Stimulated activated CD8-positive, alpha-beta memory T cell treated with anti-CD3 and anti-CD28 coated beads, Interleukin-7, amount 100 ng/mL, for 1 hour (primary cell): Measurements from ENCODE around the gene SHLD1.

Source experiments
- DNase-seq, 2 donors: peaks; one replicate each; pipeline ENCODE4 v3.0.0-alpha.2; 2020; ENCODE audit warnings: low read depth in 2 of 2

Gene SHLD1

GRCh38 chr20:5845681-5846615, 95.7 kb downstream of the SHLD1 start:
- no peak for DNase-seq

GRCh38 chr20:5848711-5849505, 98.7 kb downstream of the SHLD1 start:
- no peak for DNase-seq

GRCh38 chr20:5855939-5856338, 105.7 kb downstream of the SHLD1 start:
- DNase-seq: no peak

- no peak for DNase-seq
These were observed 109.4 kb downstream of the SHLD1 start for GRCh38 chr20:5859608-5860007.

GRCh38 chr20:5862703-5863039, 112.5 kb downstream of the SHLD1 start:
- DNase-seq: no peak

GRCh38 chr20:5863040-5863833, 113.0 kb downstream of the SHLD1 start:
- no peak for DNase-seq

- no peak for DNase-seq
These were observed 114.2 kb downstream of the SHLD1 start for GRCh38 chr20:5864428-5864827.

GRCh38 chr20:5864873-5865587, 114.8 kb downstream of the SHLD1 start:
- DNase-seq: no peak

GRCh38 chr20:5865604-5866003, 115.4 kb downstream of the SHLD1 start:
- no peak for DNase-seq

GRCh38 chr20:5870568-5870981, 120.4 kb downstream of the SHLD1 start:
- DNase-seq: no peak

- no peak for DNase-seq
These were observed 121.5 kb downstream of the SHLD1 start for GRCh38 chr20:5871459-5872410.

GRCh38 chr20:5877128-5877527, 126.9 kb downstream of the SHLD1 start:
- DNase-seq: no peak

GRCh38 chr20:5880326-5880725, 130.1 kb downstream of the SHLD1 start:
- no peak for DNase-seq

- DNase-seq: no peak
These were observed 131.5 kb downstream of the SHLD1 start for GRCh38 chr20:5881703-5882102.

GRCh38 chr20:5882166-5882565, 132.0 kb downstream of the SHLD1 start:
- DNase-seq: no peak

- DNase-seq: no peak
These were observed 134.5 kb downstream of the SHLD1 start for GRCh38 chr20:5884465-5885335.

GRCh38 chr20:5885866-5886265, 135.7 kb downstream of the SHLD1 start:
- no peak for DNase-seq

GRCh38 chr20:5886788-5887187, 136.6 kb downstream of the SHLD1 start:
- DNase-seq: no peak

GRCh38 chr20:5887386-5887785, 137.2 kb downstream of the SHLD1 start:
- DNase-seq: no peak
